ENCODE results near the gene DOK7. TPM values are rescaled to one million over a fixed set of nuclear protein-coding genes. Genes with fewer than 3 reads are reported as not detected.

DOK7 gene
- total and polyA plus RNA-seq, 2 donors (not counting 3 experiments of a cell fraction or from before 2014, with no cell fraction given): not detected

GRCh38 chr4:3501126-3501824 lies 38.2 kb downstream of the DOK7 start:
- peaks cover 2% of the 10 kb centered on the region for H3K79me2 ChIP-seq (ENCODE audit: control insufficient read depth, insufficient read depth, low read length)
- dilution Hi-C loops (cut with MboI; ENCODE audit: extremely low pct_ligation_motif_present, low sequenced_read_pairs): no loop called here
- H3K36me3 ChIP-seq (ENCODE audit: control insufficient read depth in 2 of 2, extremely low read depth in 1 of 2, insufficient read depth in 2 of 2, low read length in 2 of 2): peaks cover 0 to 2% of the 10 kb centered on the region in 2 experiments
- no peak overlapping the region for H3K4me2 ChIP-seq (ENCODE audit: insufficient read depth, low read length)
- no peaks in the 10 kb centered on the region for H3K9me3 ChIP-seq (replicated peaks; ENCODE audit: control insufficient read depth, insufficient read depth, low read length)
- H3K9ac ChIP-seq (replicated peaks; ENCODE audit: extremely low read depth, insufficient read depth, low read length): no peak overlapping the region
- H2AFZ ChIP-seq (ENCODE audit: low read depth, low read length): no peak overlapping the region
- FAIRE-seq (no peak), DNase-seq (ENCODE audit: low read depth, low spot score) (no peak)
- ChIA-PET POLR2A (no interaction called here), CTCF (interaction anchor here (1.0 kb wide), 1 partner anchor 21 kb away, joined by 5 read pairs; no protein-coding TSS in a partner anchor)
- no TSS peak for BruUV-seq (replicated peaks)
- H3K27me3 ChIP-seq (ENCODE audit: control insufficient read depth in 2 of 2, insufficient read depth in 2 of 2, low read length in 2 of 2): no peaks in the 10 kb centered on the region
- intact Hi-C loops (cut with micrococcal nuclease): no loop called here
- H4K20me1 ChIP-seq (replicated peaks; ENCODE audit: control insufficient read depth, extremely low read depth, insufficient read depth, low read length): no peaks in the 10 kb centered on the region
- no peaks in the 10 kb centered on the region for H3K4me1 ChIP-seq (ENCODE audit: control insufficient read depth, extremely low read depth, insufficient read depth, low read length)
- TF ChIP-seq FOS (IDR thresholded peaks at IDR 0.05; ENCODE audit: borderline replicate concordance, insufficient read depth, low read length) (no peak), MYC (IDR thresholded peaks at IDR 0.05; ENCODE audit: low read depth, low read length) (no peak), CTCF (IDR thresholded peaks at IDR 0.05; ENCODE audit: extremely low read depth in 1 of 2, insufficient read depth in 1 of 2, low read depth in 1 of 2, low read length in 2 of 2) (no peak), EZH2 (IDR thresholded peaks at IDR 0.05; ENCODE audit: borderline replicate concordance, low read depth, low read length, severe bottlenecking) (no peak), JUN (IDR thresholded peaks at IDR 0.05; ENCODE audit: borderline replicate concordance, insufficient read depth, insufficient read length, low read depth) (no peak), GATA2 (IDR thresholded peaks at IDR 0.05; ENCODE audit: insufficient read depth, insufficient read length, low read depth, low read length) (no peak), POLR2A (IDR thresholded peaks at IDR 0.05; ENCODE audit: low read depth, low read length) (no peak), MAX (IDR thresholded peaks at IDR 0.05; ENCODE audit: insufficient read depth, insufficient read length) (no peak), POLR2AphosphoS5 (IDR thresholded peaks at IDR 0.05; ENCODE audit: insufficient read depth, low read depth, low read length) (no peak)
- H3K4me3 ChIP-seq (replicated peaks in 1 of 3; ENCODE audit: insufficient read depth in 1 of 3, low read depth in 1 of 3, low read length in 3 of 3): no peak overlapping the region
- no peaks in the 10 kb centered on the region for H3K9me1 ChIP-seq (replicated peaks; ENCODE audit: control insufficient read depth, extremely low read depth, insufficient read depth, low read length)
- H3K27ac ChIP-seq (ENCODE audit: insufficient read depth, low read depth, low read length): no peak overlapping the region

Data from endothelial cell of umbilical vein (primary cell).